ENCODE results near the gene UBFD1.
"Not testable (repeated sequence)": the region's sequence is repeated elsewhere in the genome, so short reads cannot be mapped to it uniquely, and the experiment has no call there.

DNA sequence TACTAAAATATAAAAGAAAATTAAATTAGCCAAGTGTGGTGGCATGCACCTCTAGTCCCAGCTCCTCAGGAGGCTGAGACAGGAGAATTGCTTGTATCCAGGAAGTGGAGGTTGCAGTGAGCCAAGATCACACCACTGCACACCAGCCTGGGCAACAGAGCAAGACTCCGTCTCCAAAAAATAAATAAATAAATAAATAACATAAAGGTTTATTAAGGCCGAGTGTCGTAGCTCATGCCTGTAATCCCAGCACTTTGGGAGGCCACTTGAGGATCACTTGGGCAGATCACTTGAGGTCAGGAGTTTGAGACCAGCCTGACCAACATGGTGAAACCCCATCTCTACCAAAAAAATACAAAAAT, 16.7 kb upstream of the UBFD1 start:
- not testable (repeated sequence) for TF ChIP-seq CTCF, POLR2A (IDR thresholded peaks at IDR 0.05)
